Stimulated activated CD4-positive, alpha-beta T cell treated with anti-CD3 and anti-CD28 coated beads, Interleukin-4, amount 100 ng/mL, for 48 hours (primary cell): ENCODE results near the gene DLAT.
A peak's percentile ranks its signal among the peaks of the same experiment; 100 is the strongest.
"Not testable (repeated sequence)": the region's sequence is repeated elsewhere in the genome, so short reads cannot be mapped to it uniquely, and the experiment has no call there.

Experiments
- DNase-seq, 2 donors: peaks; one replicate each; pipeline ENCODE4 v3.0.0-alpha.2; 2020; ENCODE audit warnings: low read depth in 2 of 2

DLAT gene

GRCh38 chr11:112024773-112025678 is at the start of gene DLAT:
DLAT (plus strand) TSS chr11:112025408; CDS start chr11:112025473, 65 bp downstream.
- DNase-seq, result peak; percentile 78 to 82

GRCh38 chr11:111976119-111976766 is 49.0 kb upstream of the DLAT start:
- no peak for DNase-seq

- DNase-seq, result no peak
Measured at GRCh38 chr11:111976767-111977145, 48.5 kb upstream of the DLAT start.

- DNase-seq, result peak in 1 of 2 donors; percentile 20
Measured at GRCh38 chr11:111977146-111978027, 47.8 kb upstream of the DLAT start.

GRCh38 chr11:111978028-111978771 is 47.0 kb upstream of the DLAT start:
- no peak for DNase-seq

GRCh38 chr11:111980062-111980461 is 45.1 kb upstream of the DLAT start:
- no peak for DNase-seq

GRCh38 chr11:111981270-111981669 is 43.9 kb upstream of the DLAT start:
- no peak for DNase-seq

- DNase-seq, result peak; percentile 42 to 48
Measured at GRCh38 chr11:111982019-111982464, 43.2 kb upstream of the DLAT start.

GRCh38 chr11:111982541-111983186 is 42.5 kb upstream of the DLAT start:
- no peak for DNase-seq

- no peak for DNase-seq
Measured at GRCh38 chr11:111983187-111983986, 41.8 kb upstream of the DLAT start.

GRCh38 chr11:111986589-111986988 is 38.6 kb upstream of the DLAT start:
- no peak for DNase-seq

GRCh38 chr11:111990381-111990780 is 34.8 kb upstream of the DLAT start:
- DNase-seq, result no peak

- no peak for DNase-seq
Measured at GRCh38 chr11:111992206-111992855, 32.9 kb upstream of the DLAT start.

GRCh38 chr11:111996129-111996528 is 29.1 kb upstream of the DLAT start:
- no peak for DNase-seq

- not testable (repeated sequence) for DNase-seq
Measured at GRCh38 chr11:111996669-111997068, 28.5 kb upstream of the DLAT start.

GRCh38 chr11:111999111-111999510 is 26.1 kb upstream of the DLAT start:
- DNase-seq, result no peak

- DNase-seq, result no peak
Measured at GRCh38 chr11:112000703-112001102, 24.5 kb upstream of the DLAT start.

- no peak for DNase-seq
Measured at GRCh38 chr11:112002491-112003216, 22.6 kb upstream of the DLAT start.

GRCh38 chr11:112004389-112004788 is 20.8 kb upstream of the DLAT start:
- DNase-seq, result no peak
